Measurements from ENCODE around the gene TNS3. TPM values are rescaled to one million over a fixed set of nuclear protein-coding genes. Genes with fewer than 3 reads are reported as not detected.

Gene TNS3
- total and polyA plus RNA-seq, 2 of the 13 experiments (the other 11 are each of a cell fraction or from before 2014, with no cell fraction given) = 52.9 to 55.7 TPM

DNA sequence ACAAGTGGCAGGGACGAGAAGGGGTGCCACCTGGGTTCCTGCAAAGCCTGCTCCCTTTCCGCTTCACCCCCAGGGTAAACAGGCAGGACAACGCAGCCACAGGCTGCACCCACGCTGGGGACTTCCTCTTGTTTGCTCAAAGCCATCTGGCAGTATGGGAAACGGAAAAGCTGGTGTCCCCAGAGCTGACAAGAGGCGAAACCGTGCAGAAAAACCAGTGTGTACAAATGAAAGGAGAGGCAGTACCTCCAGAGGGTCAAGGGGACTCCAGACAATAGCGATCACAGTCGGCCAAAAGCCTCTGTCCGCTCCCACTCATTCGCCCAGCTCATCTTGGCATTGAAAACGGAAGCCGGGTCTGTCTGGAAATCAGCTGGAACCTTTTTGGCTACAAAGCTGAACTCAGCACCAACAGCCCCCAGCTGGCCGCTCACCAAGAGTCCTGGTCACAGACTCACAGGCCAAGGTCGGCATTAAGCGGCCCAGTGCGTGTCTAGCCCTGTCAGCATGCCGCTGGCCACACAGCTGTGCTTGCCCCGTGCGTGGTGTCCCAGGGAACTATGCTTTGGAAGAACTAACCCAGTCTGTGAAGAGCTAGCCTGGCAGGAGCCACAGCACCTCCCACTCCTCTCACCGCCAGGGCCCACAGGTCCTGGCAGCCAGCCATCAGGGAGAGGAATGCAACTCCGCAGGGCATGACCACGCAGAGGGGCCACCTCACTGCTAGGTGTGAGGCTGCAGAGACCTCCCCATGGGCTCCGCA lies 10.4 kb downstream of the TNS3 start (continued):
- TF ChIP-seq MED8 (CRISPR knock-in tag; IDR thresholded peaks at IDR 0.05; ENCODE audit: insufficient replicate concordance) (no peak), SKI (IDR thresholded peaks at IDR 0.05; ENCODE audit: partially characterized antibody) (peak; percentile 88), PAWR (CRISPR knock-in tag; IDR thresholded peaks at IDR 0.05; ENCODE audit: borderline replicate concordance) (no peak), CHCHD3 (CRISPR knock-in tag; IDR thresholded peaks at IDR 0.05) (no peak), ZNF207 (IDR thresholded peaks at IDR 0.05; ENCODE audit: borderline replicate concordance) (no peak), ZEB1 (IDR thresholded peaks at IDR 0.05; ENCODE audit: insufficient replicate concordance, low read depth) (peak; percentile 48), ZNF354B (CRISPR knock-in tag; IDR thresholded peaks at IDR 0.05) (no peak), AGO1 (IDR thresholded peaks at IDR 0.05; ENCODE audit: low read depth, low read length, poor library complexity, severe bottlenecking) (no peak), PHF5A (CRISPR knock-in tag; IDR thresholded peaks at IDR 0.05; ENCODE audit: low read depth, unreplicated experiment) (no peak), GABPA (IDR thresholded peaks at IDR 0.05; ENCODE audit: low read depth, low read length) (no peak), GABPA (CRISPR knock-in tag; IDR thresholded peaks at IDR 0.05; ENCODE audit: low read depth) (0 out of 2 replicates have a peak, but pooled peaks have one; percentile 40), ZNF709 (CRISPR knock-in tag; IDR thresholded peaks at IDR 0.05) (peak; percentile 66; the same call in 1 of the 2 replicates), KDM2A (CRISPR knock-in tag; IDR thresholded peaks at IDR 0.05; ENCODE audit: borderline replicate concordance, low read depth) (peak; percentile 43), SMARCC2 (IDR thresholded peaks at IDR 0.05) (no peak), ZNF484 (CRISPR knock-in tag; IDR thresholded peaks at IDR 0.05; ENCODE audit: borderline replicate concordance, low read depth) (no peak)
- TF ChIP-seq, protein P1, sequence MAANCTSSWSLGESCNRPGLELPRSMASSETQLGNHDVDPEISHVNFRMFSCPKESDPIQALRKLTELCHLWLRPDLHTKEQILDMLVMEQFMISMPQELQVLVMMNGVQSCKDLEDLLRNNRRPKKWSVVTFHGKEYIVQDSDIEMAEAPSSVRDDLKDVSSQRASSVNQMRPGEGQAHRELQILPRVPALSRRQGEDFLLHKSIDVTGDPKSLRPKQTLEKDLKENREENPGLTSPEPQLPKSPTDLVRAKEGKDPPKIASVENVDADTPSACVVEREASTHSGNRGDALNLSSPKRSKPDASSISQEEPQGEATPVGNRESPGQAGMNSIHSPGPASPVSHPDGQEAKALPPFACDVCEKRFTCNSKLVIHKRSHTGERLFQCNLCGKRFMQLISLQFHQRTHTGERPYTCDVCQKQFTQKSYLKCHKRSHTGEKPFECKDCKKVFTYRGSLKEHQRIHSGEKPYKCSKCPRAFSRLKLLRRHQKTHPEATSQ (CRISPR knock-in tag; IDR thresholded peaks at IDR 0.05; ENCODE audit: borderline replicate concordance) = no peak
- TF ChIP-seq, protein P2, sequence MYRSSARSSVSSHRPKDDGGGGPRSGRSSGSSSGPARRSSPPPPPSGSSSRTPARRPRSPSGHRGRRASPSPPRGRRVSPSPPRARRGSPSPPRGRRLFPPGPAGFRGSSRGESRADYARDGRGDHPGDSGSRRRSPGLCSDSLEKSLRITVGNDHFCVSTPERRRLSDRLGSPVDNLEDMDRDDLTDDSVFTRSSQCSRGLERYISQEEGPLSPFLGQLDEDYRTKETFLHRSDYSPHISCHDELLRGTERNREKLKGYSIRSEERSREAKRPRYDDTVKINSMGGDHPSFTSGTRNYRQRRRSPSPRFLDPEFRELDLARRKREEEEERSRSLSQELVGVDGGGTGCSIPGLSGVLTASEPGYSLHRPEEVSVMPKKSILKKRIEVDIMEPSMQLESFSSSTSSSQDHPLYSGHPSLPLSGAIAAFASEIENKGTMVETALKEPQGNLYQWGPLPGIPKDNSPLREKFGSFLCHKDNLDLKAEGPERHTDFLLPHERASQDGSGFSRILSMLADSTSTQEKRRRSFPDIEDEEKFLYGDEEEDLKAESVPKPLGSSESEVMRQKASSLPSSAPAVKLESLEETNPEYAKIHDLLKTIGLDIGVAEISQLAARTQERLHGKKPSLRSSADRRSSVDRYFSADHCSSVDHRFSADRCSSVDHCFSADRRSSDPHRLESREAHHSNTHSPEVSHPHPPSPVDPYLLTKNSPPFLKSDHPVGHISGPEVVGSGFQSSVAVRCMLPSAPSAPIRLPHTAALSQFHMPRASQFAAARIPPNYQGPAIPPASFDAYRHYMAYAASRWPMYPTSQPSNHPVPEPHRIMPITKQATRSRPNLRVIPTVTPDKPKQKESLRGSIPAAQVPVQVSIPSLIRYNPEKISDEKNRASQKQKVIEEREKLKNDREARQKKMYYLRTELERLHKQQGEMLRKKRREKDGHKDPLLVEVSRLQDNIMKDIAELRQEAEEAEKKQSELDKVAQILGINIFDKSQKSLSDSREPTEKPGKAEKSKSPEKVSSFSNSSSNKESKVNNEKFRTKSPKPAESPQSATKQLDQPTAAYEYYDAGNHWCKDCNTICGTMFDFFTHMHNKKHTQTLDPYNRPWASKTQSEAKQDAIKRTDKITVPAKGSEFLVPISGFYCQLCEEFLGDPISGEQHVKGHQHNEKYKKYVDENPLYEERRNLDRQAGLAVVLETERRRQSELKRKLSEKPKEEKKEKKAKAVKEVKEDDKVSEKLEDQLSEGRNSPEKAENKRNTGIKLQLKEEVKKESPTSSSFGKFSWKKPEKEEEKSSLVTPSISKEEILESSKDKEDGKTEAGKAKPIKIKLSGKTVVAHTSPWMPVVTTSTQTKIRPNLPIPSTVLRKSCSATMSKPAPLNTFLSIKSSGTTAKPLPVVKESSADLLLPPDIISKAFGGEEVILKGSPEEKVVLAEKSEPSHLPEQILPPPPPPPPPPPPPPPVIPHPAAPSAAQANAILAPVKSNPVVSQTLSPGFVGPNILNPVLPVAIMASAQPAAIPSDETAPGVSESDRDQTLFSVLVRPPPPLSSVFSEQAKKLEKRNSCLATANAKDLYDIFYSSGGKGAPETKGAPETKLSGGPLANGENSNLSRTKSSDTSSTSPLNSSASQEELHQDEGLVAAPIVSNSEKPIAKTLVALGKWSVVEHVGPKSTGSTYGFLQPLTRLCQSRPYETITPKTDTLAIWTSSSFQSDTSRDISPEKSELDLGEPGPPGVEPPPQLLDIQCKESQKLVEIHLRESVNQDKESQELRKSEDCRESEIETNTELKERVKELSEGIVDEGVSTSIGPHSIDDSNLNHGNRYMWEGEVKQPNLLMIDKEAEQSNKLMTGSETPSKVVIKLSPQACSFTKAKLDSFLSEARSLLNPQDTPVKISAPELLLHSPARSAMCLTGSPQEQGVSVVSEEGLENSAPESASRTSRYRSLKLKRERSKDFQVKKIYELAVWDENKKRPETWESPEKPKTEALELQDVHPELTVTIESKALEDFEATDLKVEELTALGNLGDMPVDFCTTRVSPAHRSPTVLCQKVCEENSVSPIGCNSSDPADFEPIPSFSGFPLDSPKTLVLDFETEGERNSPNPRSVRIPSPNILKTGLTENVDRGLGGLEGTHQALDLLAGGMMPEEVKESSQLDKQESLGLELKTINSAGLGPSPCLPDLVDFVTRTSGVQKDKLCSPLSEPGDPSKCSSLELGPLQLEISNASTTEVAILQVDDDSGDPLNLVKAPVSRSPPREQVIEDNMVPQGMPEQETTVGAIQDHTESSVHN (CRISPR knock-in tag; IDR thresholded peaks at IDR 0.05) = peak; percentile 52; the same call in 1 of the 2 replicates
- TF ChIP-seq, protein P3, sequence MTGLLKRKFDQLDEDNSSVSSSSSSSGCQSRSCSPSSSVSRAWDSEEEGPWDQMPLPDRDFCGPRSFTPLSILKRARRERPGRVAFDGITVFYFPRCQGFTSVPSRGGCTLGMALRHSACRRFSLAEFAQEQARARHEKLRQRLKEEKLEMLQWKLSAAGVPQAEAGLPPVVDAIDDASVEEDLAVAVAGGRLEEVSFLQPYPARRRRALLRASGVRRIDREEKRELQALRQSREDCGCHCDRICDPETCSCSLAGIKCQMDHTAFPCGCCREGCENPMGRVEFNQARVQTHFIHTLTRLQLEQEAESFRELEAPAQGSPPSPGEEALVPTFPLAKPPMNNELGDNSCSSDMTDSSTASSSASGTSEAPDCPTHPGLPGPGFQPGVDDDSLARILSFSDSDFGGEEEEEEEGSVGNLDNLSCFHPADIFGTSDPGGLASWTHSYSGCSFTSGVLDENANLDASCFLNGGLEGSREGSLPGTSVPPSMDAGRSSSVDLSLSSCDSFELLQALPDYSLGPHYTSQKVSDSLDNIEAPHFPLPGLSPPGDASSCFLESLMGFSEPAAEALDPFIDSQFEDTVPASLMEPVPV (CRISPR knock-in tag; IDR thresholded peaks at IDR 0.05) = no peak; the same call in 1 of the 2 replicates

Measured in HepG2 (cell line).